Mesendoderm (in vitro differentiated cells): Measurements from ENCODE around the gene AFF2.
A peak's percentile ranks its signal among the peaks of the same experiment; 100 is the strongest.

ENCODE experiments used
- DNase-seq: peaks from one replicate; pipeline ENCODE4 v3.0.0; 2013
- H2AK5ac ChIP-seq: 2 replicates; pipeline ENCODE4 v1.6.1; 2013; ENCODE audit warnings: low read length, inconsistent platforms
- H2BK120ac ChIP-seq: 2 replicates; pipeline ENCODE4 v1.6.1; 2013; ENCODE audit warnings: low read depth, mild to moderate bottlenecking, low read length, moderate library complexity, mixed read lengths
- H2BK15ac ChIP-seq: replicated peaks from 2 replicates; pipeline ENCODE4 v1.6.1; 2013; ENCODE audit warnings: low read depth, mild to moderate bottlenecking, moderate library complexity
- H2BK5ac ChIP-seq: 2 replicates; pipeline ENCODE4 v1.6.1; 2013; ENCODE audit warnings: low read length, inconsistent platforms
- H3K18ac ChIP-seq: 2 replicates; pipeline ENCODE4 v1.6.1; 2013; ENCODE audit warnings: mild to moderate bottlenecking, low read length, mixed read lengths
- H3K23ac ChIP-seq: one replicate; pipeline ENCODE4 v1.6.1; 2013; ENCODE audit warnings: low read length
- H3K27ac ChIP-seq: 2 replicates; pipeline ENCODE4 v1.5.1; 2013; ENCODE audit warnings: low read depth, mild to moderate bottlenecking, inconsistent platforms, low read length, moderate library complexity
- H3K27me3 ChIP-seq: 2 replicates; pipeline ENCODE4 v1.6.1; 2013; ENCODE audit warnings: low read length, control low read depth, mild to moderate bottlenecking, inconsistent platforms; ENCODE audit not compliant: insufficient read depth, poor library complexity
- H3K36me3 ChIP-seq: 2 replicates; pipeline ENCODE4 v1.6.1; 2013; ENCODE audit warnings: low read length, inconsistent platforms; ENCODE audit not compliant: control insufficient read depth, insufficient read depth
- H3K4ac ChIP-seq: one replicate; pipeline ENCODE4 v1.6.1; 2013; ENCODE audit warnings: low read depth, mild to moderate bottlenecking, low read length, moderate library complexity
- H3K4me1 ChIP-seq: 2 replicates; pipeline ENCODE4 v1.6.1; 2013; ENCODE audit warnings: low read depth, low read length, inconsistent platforms; ENCODE audit not compliant: control insufficient read depth
- H3K4me2 ChIP-seq: 2 replicates; pipeline ENCODE4 v1.6.1; 2013; ENCODE audit warnings: low read length
- H3K4me3 ChIP-seq: 2 replicates; pipeline ENCODE4 v1.5.1; 2013; ENCODE audit warnings: mild to moderate bottlenecking, low read length
- H3K56ac ChIP-seq: one replicate; pipeline ENCODE4 v1.6.1; 2013; ENCODE audit warnings: low read length
- H3K79me1 ChIP-seq: 2 replicates; pipeline ENCODE4 v1.6.1; 2013; ENCODE audit warnings: low read length, inconsistent platforms
- H3K79me2 ChIP-seq: 2 replicates; pipeline ENCODE4 v1.6.1; 2013; ENCODE audit warnings: mild to moderate bottlenecking, low read length; ENCODE audit not compliant: control insufficient read depth, insufficient read depth
- H3K9ac ChIP-seq: 2 replicates; pipeline ENCODE4 v1.6.1; 2013; ENCODE audit warnings: low read length, inconsistent platforms
- H4K5ac ChIP-seq: one replicate; pipeline ENCODE4 v1.6.1; 2013; ENCODE audit warnings: low read length
- H4K8ac ChIP-seq: one replicate; pipeline ENCODE4 v1.6.1; 2013; ENCODE audit warnings: low read depth, mild to moderate bottlenecking, control low read depth, low read length, moderate library complexity
- WGBS: extraction: QIAGEN DNeasy Blood & Tissue Kit; methylation state at CpG from one replicate; pipeline ENCODE4 v1.1.7; 2013; ENCODE audit warnings: low lambda C conversion rate, missing lambda C conversion rate; ENCODE audit not compliant: insufficient coverage; ENCODE audit errors: extremely low coverage; 5-methylcytosine and 5-hydroxymethylcytosine counted together

Gene AFF2

GRCh38 chrX:148601034-148601433 lies 100.6 kb downstream of the AFF2 start:
- no peak overlapping the region for H2AK5ac ChIP-seq
- no peaks in the 10 kb centered on the region for H3K79me1 ChIP-seq
- H3K4me3 ChIP-seq: no peak overlapping the region
- H3K79me2 ChIP-seq: no peaks in the 10 kb centered on the region
- WGBS: no CpG with 5 or more reads among the region's 4 CpGs
- no peak overlapping the region for H4K5ac ChIP-seq
- H3K56ac ChIP-seq: no peak overlapping the region
- no peak overlapping the region for H2BK5ac ChIP-seq
- no peak overlapping the region for H3K9ac ChIP-seq
- peak; percentile 17 for DNase-seq
- no peak overlapping the region for H2BK15ac ChIP-seq
- H3K27me3 ChIP-seq: no peaks in the 10 kb centered on the region
- no peaks in the 10 kb centered on the region for H3K4me1 ChIP-seq
- no peak overlapping the region for H3K4ac ChIP-seq
- H3K4me2 ChIP-seq: no peak overlapping the region
- H3K23ac ChIP-seq: no peak overlapping the region
- H3K27ac ChIP-seq: no peak overlapping the region
- no peaks in the 10 kb centered on the region for H3K36me3 ChIP-seq
- no peak overlapping the region for H2BK120ac ChIP-seq
- no peak overlapping the region for H3K18ac ChIP-seq
- H4K8ac ChIP-seq: no peak overlapping the region

- no peaks in the 10 kb centered on the region for H3K79me1 ChIP-seq
These were observed 109.3 kb downstream of the AFF2 start for GRCh38 chrX:148609515-148610327.

GRCh38 chrX:148610328-148610698 lies 109.9 kb downstream of the AFF2 start:
- WGBS: no CpG with 5 or more reads among the region's 3 CpGs
- Histone ChIP-seq H3K56ac (no peak overlapping the region), H3K27ac (no peak overlapping the region), H3K27me3 (no peaks in the 10 kb centered on the region), H3K9ac (no peak overlapping the region), H2BK120ac (no peak overlapping the region), H2BK15ac (no peak overlapping the region), H4K5ac (no peak overlapping the region), H3K4ac (no peak overlapping the region), H3K79me1 (no peaks in the 10 kb centered on the region), H4K8ac (no peak overlapping the region), H3K4me1 (no peaks in the 10 kb centered on the region), H3K4me3 (no peak overlapping the region), H2BK5ac (no peak overlapping the region), H3K79me2 (no peaks in the 10 kb centered on the region), H3K23ac (no peak overlapping the region), H3K18ac (no peak overlapping the region), H3K36me3 (no peaks in the 10 kb centered on the region), H3K4me2 (no peak overlapping the region), H2AK5ac (no peak overlapping the region)
- no peak for DNase-seq

More at GRCh38 chrX:148609515-148610327, 109.3 kb downstream of the AFF2 start:
- Histone ChIP-seq H4K8ac (no peak overlapping the region), H3K56ac (no peak overlapping the region), H3K36me3 (no peaks in the 10 kb centered on the region), H2BK15ac (no peak overlapping the region), H2BK5ac (no peak overlapping the region), H3K23ac (no peak overlapping the region), H3K27me3 (no peaks in the 10 kb centered on the region), H3K4me3 (no peak overlapping the region), H2BK120ac (no peak overlapping the region), H3K79me2 (no peaks in the 10 kb centered on the region), H3K4me2 (no peak overlapping the region), H3K18ac (no peak overlapping the region), H3K4ac (no peak overlapping the region), H4K5ac (no peak overlapping the region), H2AK5ac (no peak overlapping the region), H3K4me1 (no peaks in the 10 kb centered on the region), H3K27ac (no peak overlapping the region), H3K9ac (no peak overlapping the region)
- peak; percentile 85 for DNase-seq
- WGBS: no CpG with 5 or more reads among the region's 4 CpGs

GRCh38 chrX:148611993-148612392 lies 111.6 kb downstream of the AFF2 start:
- Histone ChIP-seq H2BK15ac (no peak overlapping the region), H2BK120ac (no peak overlapping the region), H2BK5ac (no peak overlapping the region), H4K5ac (no peak overlapping the region), H3K4ac (no peak overlapping the region), H3K56ac (no peak overlapping the region), H3K79me2 (no peaks in the 10 kb centered on the region), H4K8ac (no peak overlapping the region), H3K27me3 (no peaks in the 10 kb centered on the region), H3K79me1 (no peaks in the 10 kb centered on the region), H3K36me3 (no peaks in the 10 kb centered on the region), H3K18ac (no peak overlapping the region), H2AK5ac (no peak overlapping the region), H3K4me3 (no peak overlapping the region), H3K23ac (no peak overlapping the region), H3K27ac (no peak overlapping the region), H3K4me1 (no peaks in the 10 kb centered on the region), H3K4me2 (no peak overlapping the region), H3K9ac (no peak overlapping the region)
- WGBS: no CpG with 5 or more reads among the region's 2 CpGs
- DNase-seq: no peak

GRCh38 chrX:148612431-148612830 lies 112.0 kb downstream of the AFF2 start:
- Histone ChIP-seq H3K23ac (no peak overlapping the region), H3K18ac (no peak overlapping the region), H3K4me3 (no peak overlapping the region), H3K27ac (no peak overlapping the region), H3K4ac (no peak overlapping the region), H3K56ac (no peak overlapping the region), H3K4me1 (no peaks in the 10 kb centered on the region), H3K4me2 (no peak overlapping the region), H3K36me3 (no peaks in the 10 kb centered on the region), H2BK15ac (no peak overlapping the region), H2BK120ac (no peak overlapping the region), H2AK5ac (no peak overlapping the region), H3K9ac (no peak overlapping the region), H3K27me3 (no peaks in the 10 kb centered on the region), H4K5ac (no peak overlapping the region), H4K8ac (no peak overlapping the region), H3K79me1 (no peaks in the 10 kb centered on the region), H3K79me2 (no peaks in the 10 kb centered on the region), H2BK5ac (no peak overlapping the region)
- no CpG with 5 or more reads among the region's 2 CpGs for WGBS
- no peak for DNase-seq

GRCh38 chrX:148613636-148614035 lies 113.2 kb downstream of the AFF2 start:
- Histone ChIP-seq H3K18ac (no peak overlapping the region), H3K56ac (no peak overlapping the region), H2AK5ac (no peak overlapping the region), H3K79me2 (no peaks in the 10 kb centered on the region), H3K23ac (no peak overlapping the region), H3K27ac (no peak overlapping the region), H2BK120ac (no peak overlapping the region), H3K4me2 (no peak overlapping the region), H2BK5ac (no peak overlapping the region), H4K8ac (no peak overlapping the region), H3K36me3 (no peaks in the 10 kb centered on the region), H3K79me1 (no peaks in the 10 kb centered on the region), H3K9ac (no peak overlapping the region), H3K4ac (no peak overlapping the region), H3K27me3 (no peaks in the 10 kb centered on the region), H2BK15ac (no peak overlapping the region), H4K5ac (no peak overlapping the region), H3K4me3 (no peak overlapping the region), H3K4me1 (no peaks in the 10 kb centered on the region)
- DNase-seq: no peak
- WGBS: no CpG with 5 or more reads among the region's 4 CpGs
